Mammary epithelial cell (primary cell): ENCODE measurements around the gene DYNC2H1.

Source experiments
- CTCF ChIP-seq, 2 donors: IDR thresholded peaks in 1 of 2; conservative IDR thresholded peaks in 1 of 2; 2 replicates each; pipeline ENCODE4 v1.5.1; 2011 to 2012; ENCODE audit warnings: inconsistent platforms in 2 of 2, low read length in 2 of 2, mild to moderate bottlenecking in 2 of 2, control low read depth in 1 of 2, low read depth in 1 of 2; ENCODE audit not compliant: insufficient read depth in 1 of 2; ENCODE audit errors: extremely low read depth in 1 of 2
- EZH2 ChIP-seq: IDR thresholded peaks from 2 replicates; pipeline ENCODE4 v1.6.1; 2012; ENCODE audit warnings: low read length, inconsistent platforms, borderline replicate concordance

- TF ChIP-seq CTCF (conservative IDR thresholded peaks at IDR 0.05 in 1 of 2, IDR thresholded peaks at IDR 0.05 in 1 of 2; ENCODE audit: extremely low read depth in 1 of 2, insufficient read depth in 1 of 2, low read depth in 1 of 2, low read length in 2 of 2) = no peak
- TF ChIP-seq EZH2 = no peak
Measured at GRCh38 chr11:103147627-103148026, 38.4 kb downstream of the DYNC2H1 start.
